Neuronal stem cell (in vitro differentiated cells): ENCODE results near the gene SLC6A7. TPM values are rescaled to one million over a fixed set of nuclear protein-coding genes. Genes with fewer than 3 reads are reported as not detected.

Experiments
- DNase-seq: peaks from one replicate; pipeline ENCODE4 v3.0.0-alpha.2; 2013; ENCODE audit warnings: low spot score
- H2AFZ ChIP-seq: one replicate; pipeline ENCODE4 v1.6.1; 2013; ENCODE audit warnings: mild to moderate bottlenecking, low read length, inconsistent platforms
- H2AK5ac ChIP-seq: 2 replicates; pipeline ENCODE4 v1.6.1; 2013; ENCODE audit warnings: low read depth, mild to moderate bottlenecking, inconsistent platforms, low read length, moderate library complexity, mixed read lengths
- H2BK120ac ChIP-seq: 2 replicates; pipeline ENCODE4 v1.6.1; 2013; ENCODE audit warnings: low read depth, mild to moderate bottlenecking, inconsistent platforms, low read length, moderate library complexity, mixed read lengths
- H2BK12ac ChIP-seq: one replicate; pipeline ENCODE4 v1.6.1; 2013; ENCODE audit warnings: low read length, inconsistent platforms
- H2BK15ac ChIP-seq: 2 replicates; pipeline ENCODE4 v1.6.1; 2013; ENCODE audit warnings: mild to moderate bottlenecking, low read length, inconsistent platforms, mixed read lengths
- H2BK5ac ChIP-seq: one replicate; pipeline ENCODE4 v1.6.1; 2013; ENCODE audit warnings: inconsistent platforms, mild to moderate bottlenecking, low read length, moderate library complexity
- H3K14ac ChIP-seq: one replicate; pipeline ENCODE4 v1.6.1; 2013; ENCODE audit warnings: low read length, inconsistent platforms
- H3K18ac ChIP-seq: 2 replicates; pipeline ENCODE4 v1.6.1; 2013; ENCODE audit warnings: low read length, inconsistent platforms
- H3K23ac ChIP-seq: 2 replicates; pipeline ENCODE4 v1.6.1; 2013; ENCODE audit warnings: low read depth, mild to moderate bottlenecking, mixed read lengths, low read length, inconsistent platforms; ENCODE audit not compliant: poor library complexity
- H3K27ac ChIP-seq: replicated peaks from 3 replicates; pipeline ENCODE4 v1.5.1; 2013; ENCODE audit warnings: low read length, inconsistent platforms
- H3K27me3 ChIP-seq, 3 experiments: 2 replicates each; pipeline ENCODE4 v1.6.1; 2013; ENCODE audit warnings: low read length in 3 of 3, mild to moderate bottlenecking in 2 of 3, inconsistent platforms in 1 of 3, low read depth in 1 of 3, mixed read lengths in 1 of 3, moderate library complexity in 1 of 3; ENCODE audit not compliant: control insufficient read depth in 3 of 3, insufficient read depth in 3 of 3
- H3K36me3 ChIP-seq, 2 donors: replicated peaks in 1 of 2; 2 replicates each; pipeline ENCODE4 v1.6.1; 2013; ENCODE audit warnings: low read length in 2 of 2; ENCODE audit not compliant: control insufficient read depth in 2 of 2, insufficient read depth in 2 of 2
- H3K4ac ChIP-seq: 2 replicates; pipeline ENCODE4 v1.6.1; 2013; ENCODE audit warnings: inconsistent platforms, mild to moderate bottlenecking, low read length, moderate library complexity
- H3K4me1 ChIP-seq, 2 donors: 1 replicate in 1 of 2; 2 replicates in 1 of 2; pipeline ENCODE4 v1.6.1; 2013; ENCODE audit warnings: low read length in 2 of 2, low read depth in 1 of 2; ENCODE audit not compliant: control insufficient read depth in 2 of 2, insufficient read depth in 1 of 2
- H3K4me2 ChIP-seq: one replicate; pipeline ENCODE4 v1.6.1; 2013; ENCODE audit warnings: mild to moderate bottlenecking, low read length, inconsistent platforms; ENCODE audit not compliant: insufficient read depth, poor library complexity, severe bottlenecking
- H3K4me3 ChIP-seq, 2 donors: 2 replicates each; pipeline ENCODE4 v1.5.1; 2013; ENCODE audit warnings: low read length in 2 of 2, mild to moderate bottlenecking in 2 of 2, inconsistent platforms in 1 of 2, moderate library complexity in 1 of 2
- H3K79me1 ChIP-seq: one replicate; pipeline ENCODE4 v1.6.1; 2013; ENCODE audit warnings: low read depth, mild to moderate bottlenecking, inconsistent platforms, low read length, moderate library complexity
- H3K9ac ChIP-seq: one replicate; pipeline ENCODE4 v1.6.1; 2013; ENCODE audit warnings: mild to moderate bottlenecking, low read depth, low read length, inconsistent platforms; ENCODE audit not compliant: poor library complexity
- H3K9me3 ChIP-seq, 2 donors: replicated peaks in 1 of 2; 2 replicates each; pipeline versions ENCODE3 to v1.6.1; 2013; ENCODE audit warnings: low read length in 2 of 2, mild to moderate bottlenecking in 2 of 2, inconsistent platforms in 1 of 2, low read depth in 1 of 2, mixed read lengths in 1 of 2, moderate library complexity in 1 of 2; ENCODE audit not compliant: control insufficient read depth in 2 of 2, insufficient read depth in 1 of 2
- H4K8ac ChIP-seq: one replicate; pipeline ENCODE4 v1.6.1; 2013; ENCODE audit warnings: low read depth, mild to moderate bottlenecking, inconsistent platforms, low read length, moderate library complexity
- H4K91ac ChIP-seq: one replicate; pipeline ENCODE4 v1.6.1; 2013; ENCODE audit warnings: low read length, low read depth, mild to moderate bottlenecking, inconsistent platforms; ENCODE audit not compliant: poor library complexity
- WGBS, 2 donors: extraction: QIAGEN DNeasy Blood & Tissue Kit; methylation state at CpG; one replicate each; pipeline ENCODE4 v1.1.7; 2013; ENCODE audit warnings: missing lambda C conversion rate in 2 of 2, mixed read lengths in 1 of 2; ENCODE audit not compliant: insufficient read length in 2 of 2, insufficient replicate concordance in 1 of 2; ENCODE audit errors: extremely low coverage in 2 of 2; 5-methylcytosine and 5-hydroxymethylcytosine counted together
- polyA plus RNA-seq, 2 experiments: library from polyadenylated mRNA; stranded (reverse); fragments of 200-250 nt; gene quantifications; one replicate each; pipeline ENCODE4 v1.2.3, GENCODE V29; 2013

Gene SLC6A7
- polyA plus RNA-seq (2013, experiment 1 of 2) = not detected
- polyA plus RNA-seq (2013, experiment 2 of 2) = 0.01 TPM

- Histone ChIP-seq H4K91ac (no peak within 1 kb of the TSS), H4K8ac (no peak within 1 kb of the TSS), H2BK5ac (no peak within 1 kb of the TSS), H3K4ac (no peak within 1 kb of the TSS), H3K36me3 (no peaks in the 10 kb centered on the region), H3K9ac (peak within 1 kb of the TSS; percentile 83), H3K4me3 (peak within 1 kb of the TSS in 1 of 2 donors; percentile 27), H2AFZ (peak within 1 kb of the TSS; percentile 71), H3K27ac (no peak within 1 kb of the TSS), H2BK12ac (peak within 1 kb of the TSS; percentile 58), H3K4me1 (peaks cover 5 to 6% of the 10 kb centered on the region in 2 donors), H3K9me3 (peaks cover 0 to 2% of the 10 kb centered on the region in 2 donors), H2BK15ac (peak within 1 kb of the TSS; percentile 27), H3K14ac (peak within 1 kb of the TSS; percentile 42), H2AK5ac (peak within 1 kb of the TSS; percentile 23), H3K18ac (peak within 1 kb of the TSS; percentile 93), H3K23ac (peak within 1 kb of the TSS; percentile 59), H3K27me3 (peaks cover 19 to 95% (median 44%) of the 10 kb centered on the region in 3 experiments), H3K79me1 (no peaks in the 10 kb centered on the region), H3K4me2 (peak within 1 kb of the TSS; percentile 51), H2BK120ac (peak within 1 kb of the TSS; percentile 44)
- no peak for DNase-seq
- no CpG with 5 or more reads among the region's 58 CpGs for WGBS, 2 donors
Observed at GRCh38 chr5:150189728-150190502, at the start of gene SLC6A7. TSS of gene SLC6A7 (plus strand) at chr5:150190062. CDS start at chr5:150190328, 266 bp downstream.

DNA sequence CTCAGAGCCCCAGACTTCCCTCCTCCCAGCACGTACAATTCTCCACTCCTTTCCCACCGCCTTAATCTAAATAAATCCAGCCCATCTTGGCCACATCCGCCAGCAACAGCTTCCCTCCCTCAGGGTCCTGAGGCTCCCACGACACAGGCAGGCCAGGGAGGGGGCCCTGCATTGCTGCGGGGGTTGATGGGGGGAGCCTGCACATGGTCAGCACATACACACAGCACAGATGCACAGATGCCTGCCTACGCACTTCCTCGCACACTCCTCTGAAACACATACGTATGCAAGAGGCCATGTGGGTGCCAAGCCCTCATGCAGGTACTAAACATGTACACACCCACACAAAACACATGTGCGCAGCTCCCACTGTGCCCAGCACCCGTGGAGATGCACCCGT, 49.0 kb upstream of the SLC6A7 start:
- Histone ChIP-seq H3K9me3 (no peaks in the 10 kb centered on the region), H3K9ac (peak overlapping the region; percentile 5), H3K36me3 (no peaks in the 10 kb centered on the region), H3K23ac (peak overlapping the region; percentile 67), H3K18ac (peak overlapping the region; percentile 80), H2BK5ac (peak overlapping the region; percentile 79), H2BK15ac (peak overlapping the region; percentile 24), H3K27ac (peak overlapping the region; percentile 76), H4K91ac (peak overlapping the region; percentile 6), H2AK5ac (peak overlapping the region; percentile 94), H3K79me1 (no peaks in the 10 kb centered on the region), H2BK120ac (peak overlapping the region; percentile 93), H3K14ac (peak overlapping the region; percentile 10), H3K4me3 (peak overlapping the region in 1 of 2 donors; percentile 5), H3K4me1 (peaks cover 74 to 76% of the 10 kb centered on the region in 2 donors), H3K4me2 (no peak overlapping the region), H4K8ac (no peak overlapping the region), H2BK12ac (peak overlapping the region; percentile 82), H3K27me3 (no peaks in the 10 kb centered on the region), H2AFZ (peak overlapping the region; percentile 69), H3K4ac (peak overlapping the region; percentile 7)
- DNase-seq = no peak
- 100% methylated on average over 2 of the region's 11 CpGs; no CpG with 5 or more reads in 1 of the 2 donors for WGBS, 2 donors

- peak overlapping the region; percentile 59 for H2AFZ ChIP-seq
- peak overlapping the region; percentile 80 for H3K18ac ChIP-seq
- H3K27ac ChIP-seq = peak overlapping the region; percentile 76
- H3K4me2 ChIP-seq = no peak overlapping the region
- no peak overlapping the region for H3K14ac ChIP-seq
- peaks cover 67 to 77% of the 10 kb centered on the region in 2 donors for H3K4me1 ChIP-seq
- H4K8ac ChIP-seq = peak overlapping the region; percentile 58
- peak overlapping the region; percentile 82 for H2BK12ac ChIP-seq
- H3K23ac ChIP-seq = no peak overlapping the region
- no peaks in the 10 kb centered on the region for H3K79me1 ChIP-seq
- H2BK15ac ChIP-seq = no peak overlapping the region
- H4K91ac ChIP-seq = no peak overlapping the region
- H2BK5ac ChIP-seq = no peak overlapping the region
- peak; percentile 67 for DNase-seq
- WGBS, 2 donors = no CpG with 5 or more reads among the region's 9 CpGs
- no peak overlapping the region for H2AK5ac ChIP-seq
- no peak overlapping the region for H3K4me3 ChIP-seq
- no peak overlapping the region for H2BK120ac ChIP-seq
- no peaks in the 10 kb centered on the region for H3K27me3 ChIP-seq
- H3K9me3 ChIP-seq = no peaks in the 10 kb centered on the region
- no peaks in the 10 kb centered on the region for H3K36me3 ChIP-seq
- H3K4ac ChIP-seq = no peak overlapping the region
- H3K9ac ChIP-seq = peak overlapping the region; percentile 88
Observed at GRCh38 chr5:150141544-150142184, 48.2 kb upstream of the SLC6A7 start.
